ENCODE measurements around the gene ATP6V0A1. TPM values are rescaled to one million over a fixed set of nuclear protein-coding genes. Genes with fewer than 3 reads are reported as not detected.
"Not testable (repeated sequence)": the region's sequence is repeated elsewhere in the genome, so short reads cannot be mapped to it uniquely, and the experiment has no call there.

The ATP6V0A1 gene
- polyA plus RNA-seq, 1 donor from 2014 or later: 92.1 TPM

- Histone ChIP-seq H3K9me2 (ENCODE audit: insufficient read depth, low read length) (no peaks in the 10 kb centered on the region), H3F3A (ENCODE audit: insufficient read depth, low read length, poor library complexity, severe bottlenecking) (no peaks in the 10 kb centered on the region), H3K27me3 (ENCODE audit: insufficient read depth, low read depth, low read length) (no peaks in the 10 kb centered on the region), H3K27ac (ENCODE audit: low read length) (no peak overlapping the region), H4K20me1 (ENCODE audit: insufficient read depth) (no peaks in the 10 kb centered on the region), H3K4me2 (ENCODE audit: low read length) (no peak overlapping the region), H3K36me3 (ENCODE audit: insufficient read depth, low read length) (peaks cover 16% of the 10 kb centered on the region), H3K9me3 (ENCODE audit: low read length) (no peaks in the 10 kb centered on the region), H3K4me3 (ENCODE audit: low read length) (no peak overlapping the region), H2AFZ (ENCODE audit: low read depth, low read length) (no peak overlapping the region), H3K9ac (ENCODE audit: low read length) (no peak overlapping the region), H3K79me2 (replicated peaks; ENCODE audit: insufficient read depth, low read length) (no peaks in the 10 kb centered on the region)
- TF ChIP-seq CTCF (IDR thresholded peaks at IDR 0.05; ENCODE audit: poor library complexity, severe bottlenecking) (no peak), TAF1 (IDR thresholded peaks at IDR 0.05; ENCODE audit: low read depth) (no peak), SMC3 (conservative IDR thresholded peaks at IDR 0.05; ENCODE audit: poor library complexity) (no peak), EP300 (conservative IDR thresholded peaks at IDR 0.05; ENCODE audit: poor library complexity, severe bottlenecking) (no peak), RAD21 (conservative IDR thresholded peaks at IDR 0.05) (no peak), MXI1 (conservative IDR thresholded peaks at IDR 0.05; ENCODE audit: poor library complexity, severe bottlenecking) (no peak), POLR2AphosphoS5 (IDR thresholded peaks at IDR 0.05) (no peak), EZH2 (IDR thresholded peaks at IDR 0.05; ENCODE audit: borderline replicate concordance, insufficient read depth, low read length, poor library complexity, severe bottlenecking) (no peak)
Measured at GRCh38 chr17:42477173-42477572, 18.5 kb downstream of the ATP6V0A1 start.

GRCh38 chr17:42477824-42478223, 19.1 kb downstream of the ATP6V0A1 start:
- not testable (repeated sequence) for H4K20me1 ChIP-seq (ENCODE audit: insufficient read depth); H3F3A ChIP-seq (ENCODE audit: insufficient read depth, low read length, poor library complexity, severe bottlenecking); H3K27ac ChIP-seq (ENCODE audit: low read length); H3K79me2 ChIP-seq (replicated peaks; ENCODE audit: insufficient read depth, low read length); H2AFZ ChIP-seq (ENCODE audit: low read depth, low read length); H3K9me2 ChIP-seq (ENCODE audit: insufficient read depth, low read length); H3K9ac ChIP-seq (ENCODE audit: low read length); H3K27me3 ChIP-seq (ENCODE audit: insufficient read depth, low read depth, low read length); H3K4me3 ChIP-seq (ENCODE audit: low read length); H3K9me3 ChIP-seq (ENCODE audit: low read length); H3K4me2 ChIP-seq (ENCODE audit: low read length)
- peaks cover 16% of the 10 kb centered on the region for H3K36me3 ChIP-seq (ENCODE audit: insufficient read depth, low read length)

GRCh38 chr17:42484304-42484703, 25.6 kb downstream of the ATP6V0A1 start:
- H3K79me2 ChIP-seq (replicated peaks; ENCODE audit: insufficient read depth, low read length): no peaks in the 10 kb centered on the region
- H3F3A ChIP-seq (ENCODE audit: insufficient read depth, low read length, poor library complexity, severe bottlenecking): no peaks in the 10 kb centered on the region
- peaks cover 4% of the 10 kb centered on the region for H3K36me3 ChIP-seq (ENCODE audit: insufficient read depth, low read length)
- H3K9me2 ChIP-seq (ENCODE audit: insufficient read depth, low read length): no peaks in the 10 kb centered on the region
- H3K27ac ChIP-seq (ENCODE audit: low read length): no peak overlapping the region
- H3K4me3 ChIP-seq (ENCODE audit: low read length): no peak overlapping the region
- H2AFZ ChIP-seq (ENCODE audit: low read depth, low read length): no peak overlapping the region
- H3K4me2 ChIP-seq (ENCODE audit: low read length): no peak overlapping the region
- H3K9me3 ChIP-seq (ENCODE audit: low read length): no peaks in the 10 kb centered on the region
- H4K20me1 ChIP-seq (ENCODE audit: insufficient read depth): no peaks in the 10 kb centered on the region
- no peak overlapping the region for H3K9ac ChIP-seq (ENCODE audit: low read length)
- TF ChIP-seq TAF1 (IDR thresholded peaks at IDR 0.05; ENCODE audit: low read depth): no peak
- no peak for TF ChIP-seq REST (IDR thresholded peaks at IDR 0.05; ENCODE audit: borderline replicate concordance)
- no peak for TF ChIP-seq POLR2AphosphoS5 (IDR thresholded peaks at IDR 0.05)
- TF ChIP-seq EP300 (conservative IDR thresholded peaks at IDR 0.05; ENCODE audit: poor library complexity, severe bottlenecking): no peak
- TF ChIP-seq EZH2 (IDR thresholded peaks at IDR 0.05; ENCODE audit: borderline replicate concordance, insufficient read depth, low read length, poor library complexity, severe bottlenecking): no peak
- TF ChIP-seq CTCF (IDR thresholded peaks at IDR 0.05; ENCODE audit: poor library complexity, severe bottlenecking): no peak
- TF ChIP-seq SMC3 (conservative IDR thresholded peaks at IDR 0.05; ENCODE audit: poor library complexity): no peak
- TF ChIP-seq MXI1 (conservative IDR thresholded peaks at IDR 0.05; ENCODE audit: poor library complexity, severe bottlenecking): no peak
- no peak for TF ChIP-seq RAD21 (conservative IDR thresholded peaks at IDR 0.05)
- no peaks in the 10 kb centered on the region for H3K27me3 ChIP-seq (ENCODE audit: insufficient read depth, low read depth, low read length)

Measured in neural cell (in vitro differentiated cells).